WERI-Rb-1 (cell line): Measurements from ENCODE around the gene ASB1.
"Not testable (repeated sequence)": the region's sequence is repeated elsewhere in the genome, so short reads cannot be mapped to it uniquely, and the experiment has no call there.

Experiments
- DNase-seq: peaks from one replicate; pipeline ENCODE4 v3.0.0-alpha.2; 2020
- H3K27ac ChIP-seq: fragments of 250-450 bp; sonication (Bioruptor Pico); 2 replicates; pipeline ENCODE4 v1.5.1; 2020; ENCODE audit warnings: mild to moderate bottlenecking, moderate library complexity
- H3K27me3 ChIP-seq: fragments of 250-450 bp; sonication (Bioruptor Pico); 2 replicates; pipeline ENCODE4 v1.5.1; 2021; ENCODE audit warnings: mild to moderate bottlenecking, low read depth, moderate library complexity; ENCODE audit not compliant: insufficient read depth, severe bottlenecking
- H3K36me3 ChIP-seq: fragments of 250-450 bp; sonication (Bioruptor Pico); 2 replicates; pipeline ENCODE4 v1.5.1; 2020; ENCODE audit warnings: mild to moderate bottlenecking, moderate library complexity
- H3K4me3 ChIP-seq: 2 replicates; pipeline ENCODE4 v1.5.1; 2011; ENCODE audit warnings: low read depth, mild to moderate bottlenecking, control low read depth, low read length
- H3K9me3 ChIP-seq: fragments of 250-450 bp; sonication (Bioruptor Pico); 2 replicates; pipeline ENCODE4 v1.5.1; 2021; ENCODE audit warnings: mild to moderate bottlenecking, moderate library complexity; ENCODE audit not compliant: severe bottlenecking
- CTCF ChIP-seq: IDR thresholded peaks from 2 replicates; pipeline ENCODE4 v1.5.1; 2011; ENCODE audit warnings: low read depth, mild to moderate bottlenecking, control low read depth, inconsistent platforms, low read length

Gene ASB1

GRCh38 chr2:238440767-238441166 lies 14.0 kb downstream of the ASB1 start:
- Histone ChIP-seq H3K27me3 (no peaks in the 10 kb centered on the region), H3K9me3 (no peaks in the 10 kb centered on the region), H3K27ac (no peak overlapping the region), H3K36me3 (peaks cover 52% of the 10 kb centered on the region), H3K4me3 (no peak overlapping the region)
- no peak for TF ChIP-seq CTCF
- no peak for DNase-seq

- H3K36me3 ChIP-seq: peaks cover 55% of the 10 kb centered on the region
Measured at GRCh38 chr2:238441262-238442114, 14.8 kb downstream of the ASB1 start.

GRCh38 chr2:238442257-238442656 lies 15.5 kb downstream of the ASB1 start:
- H3K27ac ChIP-seq, H3K4me3 ChIP-seq, DNase-seq, H3K27me3 ChIP-seq, H3K9me3 ChIP-seq: not testable (repeated sequence)
- H3K36me3 ChIP-seq: peaks cover 56% of the 10 kb centered on the region

More at GRCh38 chr2:238441262-238442114, 14.8 kb downstream of the ASB1 start:
- Histone ChIP-seq H3K27me3 (no peaks in the 10 kb centered on the region), H3K4me3 (no peak overlapping the region), H3K9me3 (no peaks in the 10 kb centered on the region), H3K27ac (no peak overlapping the region)
- DNase-seq: no peak
- TF ChIP-seq CTCF: no peak

- TF ChIP-seq CTCF: no peak
- Histone ChIP-seq H3K27me3 (no peaks in the 10 kb centered on the region), H3K9me3 (no peaks in the 10 kb centered on the region), H3K36me3 (peaks cover 58% of the 10 kb centered on the region), H3K4me3 (no peak overlapping the region), H3K27ac (no peak overlapping the region)
- DNase-seq: no peak
Measured at GRCh38 chr2:238444242-238444641, 17.5 kb downstream of the ASB1 start.

GRCh38 chr2:238445409-238446190 lies 18.9 kb downstream of the ASB1 start:
- Histone ChIP-seq H3K9me3 (no peaks in the 10 kb centered on the region), H3K4me3 (no peak overlapping the region), H3K36me3 (peaks cover 51% of the 10 kb centered on the region), H3K27ac (no peak overlapping the region), H3K27me3 (no peaks in the 10 kb centered on the region)
- DNase-seq: no peak
- no peak for TF ChIP-seq CTCF

- TF ChIP-seq CTCF: no peak
- Histone ChIP-seq H3K27me3 (no peaks in the 10 kb centered on the region), H3K36me3 (peaks cover 53% of the 10 kb centered on the region), H3K9me3 (no peaks in the 10 kb centered on the region), H3K27ac (no peak overlapping the region), H3K4me3 (no peak overlapping the region)
- no peak for DNase-seq
Measured at GRCh38 chr2:238446371-238446770, 19.6 kb downstream of the ASB1 start.
